ENCODE measurements around the gene TARS1.

Gene TARS1

DNA sequence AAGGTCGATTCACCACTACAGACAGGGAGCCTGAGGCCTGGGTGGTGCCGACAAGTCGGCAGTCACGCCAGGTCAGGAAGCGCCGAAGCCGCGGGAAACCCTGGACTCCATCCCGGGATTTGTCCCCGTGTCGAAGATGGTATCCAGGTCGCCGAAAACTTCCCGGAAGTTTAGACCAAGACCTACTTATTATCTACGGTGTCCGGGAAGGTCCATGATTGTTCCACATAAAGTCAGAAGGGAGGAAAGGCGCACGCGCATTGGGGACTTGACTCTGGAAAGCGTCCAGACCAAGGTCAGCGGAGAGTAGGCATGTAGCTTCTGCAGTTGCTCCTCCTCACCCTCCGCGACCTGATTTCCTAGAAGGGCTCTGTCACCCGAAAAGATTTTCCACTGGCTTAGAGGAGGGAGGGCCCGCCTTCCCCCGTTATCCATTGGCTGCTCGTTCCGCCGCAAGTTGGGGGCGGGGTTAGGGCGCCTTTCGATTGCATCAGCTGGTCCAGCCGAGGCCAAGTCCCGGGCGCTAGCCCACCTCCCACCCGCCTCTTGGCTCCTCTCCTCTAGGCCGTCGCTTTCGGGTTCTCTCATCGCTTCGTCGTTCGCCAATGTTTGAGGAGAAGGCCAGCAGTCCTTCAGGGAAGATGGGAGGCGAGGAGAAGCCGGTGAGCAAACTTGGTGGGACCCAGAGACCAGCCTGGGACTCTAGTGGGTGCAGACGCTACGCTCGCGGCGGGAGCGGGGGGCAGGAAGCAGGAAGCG lies at the start of gene TARS1:
Gene TARS1 (plus strand): TSS at position 484 of the 759 bp plus-strand sequence. CDS start 122 bp downstream, at position 606.
- DNase-seq (ENCODE audit: low read depth): peak; percentile 100

GRCh38 chr5:33398501-33398900 lies 42.3 kb upstream of the TARS1 start:
- no peak for DNase-seq (ENCODE audit: low read depth)

DNA sequence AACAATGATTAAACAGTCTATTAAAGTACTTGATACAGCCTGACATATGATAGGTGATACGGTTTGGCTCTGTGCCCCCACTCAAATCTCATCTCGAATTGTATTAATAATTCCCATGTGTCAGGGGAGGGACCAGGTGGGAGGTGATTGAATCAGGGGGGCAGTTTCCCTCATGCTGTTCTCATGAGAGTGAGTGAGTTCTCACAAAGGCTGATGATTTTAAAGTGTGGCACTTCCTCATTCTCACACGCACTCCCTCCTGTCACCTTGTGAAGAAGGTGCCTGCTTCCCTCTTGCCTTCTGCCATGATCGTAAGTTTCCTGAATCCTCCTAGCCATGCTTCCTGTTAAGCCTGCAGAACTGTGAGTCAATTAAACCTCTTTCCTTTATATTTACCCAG lies 40.1 kb upstream of the TARS1 start:
- DNase-seq (ENCODE audit: low read depth): no peak

DNA sequence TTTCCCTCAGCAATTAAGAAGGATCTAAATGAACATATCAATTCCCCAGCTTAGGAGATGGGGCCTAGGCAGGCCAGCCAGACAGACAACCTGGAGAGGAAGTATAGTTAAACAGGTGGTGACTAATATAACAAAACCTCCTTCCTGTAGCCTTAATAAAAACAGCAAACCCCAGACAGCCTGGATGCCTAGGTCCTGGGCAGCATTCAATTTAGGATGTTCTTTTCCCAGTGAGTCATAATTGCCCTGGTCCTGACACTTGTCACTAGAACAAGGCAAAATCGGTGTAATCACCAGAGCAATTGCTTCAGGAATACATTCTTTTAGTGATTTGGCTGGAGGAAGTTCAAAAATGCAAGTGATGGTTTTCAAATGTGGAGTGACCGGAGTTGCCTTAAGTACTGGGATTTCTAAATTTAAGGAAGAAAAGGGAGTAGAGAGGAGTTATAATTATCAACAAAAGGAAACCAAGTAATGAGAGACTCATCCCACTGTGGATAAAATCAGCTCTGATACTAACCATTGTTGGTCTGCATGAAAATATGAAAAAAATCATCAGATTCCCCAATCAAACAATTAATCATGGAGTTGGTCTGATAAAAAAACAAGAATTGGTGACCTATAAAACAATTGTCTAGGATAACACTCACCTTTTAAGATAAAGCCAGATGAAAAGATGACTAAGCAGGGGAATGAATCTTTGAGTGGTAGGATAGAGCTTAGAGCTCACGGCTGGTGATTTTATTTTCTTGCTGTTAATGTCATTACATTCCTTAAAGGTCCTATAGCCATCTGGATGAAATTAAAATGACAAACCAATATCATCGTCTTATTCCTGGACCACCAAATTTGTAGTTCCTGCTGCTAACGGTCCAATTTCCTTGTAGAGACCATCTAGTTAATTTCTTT lies 39.0 kb upstream of the TARS1 start:
- peak; percentile 72 for DNase-seq (ENCODE audit: low read depth)

DNA sequence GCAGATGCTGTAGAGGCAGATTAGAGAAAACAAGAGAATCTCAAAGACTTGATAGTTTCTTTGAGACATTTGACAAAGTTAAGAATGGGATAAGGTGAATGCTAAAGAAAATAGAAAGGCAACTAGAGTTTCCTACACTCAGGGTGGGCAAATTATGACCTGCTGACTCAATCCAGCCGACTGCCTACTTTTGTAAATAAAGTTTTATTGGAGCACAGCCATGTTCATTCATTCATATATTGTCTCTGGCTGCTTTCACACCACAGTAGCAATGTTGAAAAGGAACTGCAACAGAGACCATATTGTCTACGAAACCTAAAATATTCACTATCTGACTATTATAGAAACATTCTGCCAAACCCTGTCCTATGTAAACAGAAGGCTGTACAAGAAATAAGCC lies 37.6 kb upstream of the TARS1 start:
- DNase-seq (ENCODE audit: low read depth): no peak

DNA sequence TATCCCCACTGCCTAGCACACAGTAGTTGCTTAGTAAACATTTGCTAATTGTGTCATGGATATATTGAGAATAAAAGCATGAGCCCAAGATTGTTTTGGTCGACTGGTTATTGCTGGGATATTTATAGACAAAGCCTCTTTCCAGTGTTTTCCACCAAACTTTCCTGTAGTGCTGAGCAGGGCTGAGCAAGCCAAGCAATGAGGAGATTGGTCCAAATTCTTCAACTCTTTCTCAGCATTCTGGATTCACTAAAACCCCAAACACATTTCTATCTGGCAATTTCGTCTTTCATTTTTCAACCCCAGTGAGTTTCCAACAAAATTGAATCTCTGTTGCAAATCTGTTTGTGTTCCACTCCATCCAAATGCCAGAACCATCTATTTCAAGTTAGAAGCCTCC lies 31.9 kb upstream of the TARS1 start:
- peak; percentile 9 for DNase-seq (ENCODE audit: low read depth)

DNA sequence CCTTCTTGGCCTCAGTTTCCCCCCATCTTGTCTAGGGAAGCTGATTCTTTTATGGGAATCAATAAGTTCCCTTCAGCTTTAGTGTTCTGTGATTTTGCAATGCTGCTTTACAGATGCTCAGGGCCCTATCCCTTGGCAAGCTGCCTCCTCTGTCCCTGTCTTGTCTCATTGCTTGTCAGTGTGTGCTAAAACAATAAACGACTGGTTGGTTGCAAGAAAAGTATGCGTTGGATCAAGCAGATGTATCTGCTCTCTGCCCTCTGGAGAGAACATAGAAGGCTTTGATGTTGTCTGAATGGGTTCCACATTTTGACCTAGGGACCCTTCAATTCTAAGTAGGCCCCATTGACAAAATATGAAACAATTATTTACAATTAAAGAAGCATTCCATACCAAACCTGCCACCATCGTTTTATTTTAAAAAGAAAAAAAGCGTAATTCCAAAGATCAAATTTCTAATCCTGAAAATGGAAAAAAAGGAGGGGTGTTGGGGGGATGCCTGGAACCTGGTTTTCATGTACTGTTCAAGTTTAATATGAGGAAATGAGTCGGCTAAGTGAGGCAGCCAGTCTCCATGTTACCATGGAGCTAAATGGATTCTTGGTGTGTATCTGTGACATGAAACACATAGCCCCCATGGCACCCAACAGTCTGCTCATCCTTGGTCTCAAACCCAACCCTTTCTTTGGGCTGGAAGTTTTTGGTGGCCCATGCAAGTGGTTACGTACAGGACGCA lies 31.2 kb upstream of the TARS1 start:
- peak; percentile 65 for DNase-seq (ENCODE audit: low read depth)

DNA sequence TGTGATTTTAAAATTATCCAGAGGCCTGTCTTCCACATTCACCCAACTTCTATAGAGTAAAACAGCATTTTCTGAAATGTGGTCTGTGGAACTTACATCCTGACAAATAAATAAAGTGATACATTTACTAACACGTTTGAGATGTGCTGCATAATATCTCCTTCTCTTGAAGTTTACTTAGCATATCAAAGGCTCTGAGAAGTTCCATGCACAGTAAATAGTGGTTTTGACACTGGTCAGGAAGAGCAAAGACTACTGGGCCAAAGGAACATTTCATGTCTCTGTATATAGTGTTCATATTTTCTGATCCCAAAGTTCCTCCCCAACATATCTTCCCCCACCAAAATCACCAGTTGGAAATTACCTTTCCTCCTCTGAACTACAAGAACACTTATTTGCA lies 30.5 kb upstream of the TARS1 start:
- DNase-seq (ENCODE audit: low read depth): no peak

- no peak for DNase-seq (ENCODE audit: low read depth)
Measured at GRCh38 chr5:33411498-33411897, 29.3 kb upstream of the TARS1 start.

DNA sequence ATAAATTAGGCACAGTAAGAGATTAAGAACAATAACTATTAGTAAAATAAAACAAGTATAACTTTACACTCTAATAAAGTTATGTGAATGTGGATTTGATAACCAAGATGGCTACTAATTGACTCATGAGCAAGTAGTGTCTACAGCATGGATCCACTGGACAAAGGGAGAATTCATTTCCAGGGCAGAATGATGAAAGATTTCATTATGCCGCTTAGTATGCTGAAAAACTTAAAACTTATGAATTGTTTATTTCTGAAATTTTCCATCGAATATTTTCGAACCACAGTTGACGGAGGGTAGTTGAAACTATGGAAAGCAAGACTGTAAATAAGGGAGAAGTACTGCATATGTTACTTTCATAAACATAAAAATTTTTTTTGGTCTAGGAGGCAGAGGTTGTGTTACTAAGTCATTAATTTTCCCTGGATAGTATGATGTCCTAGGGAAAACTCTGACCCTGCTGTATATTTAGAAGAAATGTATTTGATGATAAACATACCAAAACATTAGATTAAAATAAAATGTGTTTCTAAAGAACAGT lies 24.9 kb upstream of the TARS1 start:
- no peak for DNase-seq (ENCODE audit: low read depth)

DNA sequence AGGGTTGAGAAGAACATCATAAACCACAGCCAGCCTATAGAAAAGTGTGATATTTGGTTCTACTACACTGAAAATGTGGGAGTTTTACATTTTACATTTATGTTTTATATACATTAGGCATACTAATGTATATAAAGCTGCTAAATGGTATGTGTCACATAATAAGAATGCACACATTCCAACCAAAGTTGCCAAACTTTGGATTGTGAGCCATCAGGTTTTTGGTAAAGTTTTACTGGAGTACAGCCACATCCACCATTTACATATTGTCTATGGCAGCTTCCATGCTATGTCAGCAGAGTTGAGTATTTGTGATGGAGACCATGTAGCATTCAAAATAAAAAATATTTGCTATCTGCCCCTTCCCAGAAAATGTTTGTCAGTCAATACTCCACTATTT lies 23.1 kb upstream of the TARS1 start:
- DNase-seq (ENCODE audit: low read depth): no peak

DNA sequence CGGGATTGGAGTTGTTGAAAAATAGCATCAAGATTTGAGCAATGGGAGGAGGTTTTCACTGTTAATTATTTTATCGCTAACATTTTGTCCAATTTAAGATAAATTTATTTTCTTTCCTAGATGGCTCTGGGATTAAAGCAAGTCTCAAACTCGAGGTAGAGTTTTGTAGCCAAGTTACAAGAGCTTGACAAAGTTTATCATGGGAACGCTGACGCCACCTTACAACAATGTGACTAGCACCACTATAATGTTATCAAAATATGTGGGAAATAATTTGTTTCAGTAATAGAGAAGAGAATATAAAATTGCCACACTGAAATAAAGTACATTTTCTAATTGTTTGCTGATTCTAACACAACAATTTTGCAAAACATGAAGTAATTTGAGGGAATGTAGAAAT lies 19.8 kb upstream of the TARS1 start:
- no peak for DNase-seq (ENCODE audit: low read depth)

DNA sequence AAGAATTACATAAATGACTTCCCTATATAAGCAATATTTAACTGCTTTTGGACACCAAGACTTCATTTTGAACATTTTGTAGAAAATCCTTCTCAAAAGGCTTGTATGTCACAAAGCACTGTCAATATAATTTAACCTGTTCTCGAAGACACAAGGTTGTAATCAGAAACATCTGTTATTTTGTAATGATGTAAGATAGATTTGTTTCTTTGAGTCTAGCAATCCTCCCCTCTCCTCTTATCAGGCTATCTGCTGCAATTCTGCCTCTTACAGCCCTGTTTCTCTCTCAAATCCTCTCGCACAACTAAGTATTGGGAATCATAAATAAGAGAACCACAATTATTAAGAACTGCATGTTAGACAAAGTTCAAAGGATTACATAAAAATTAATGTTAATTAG lies 18.6 kb upstream of the TARS1 start:
- no peak for DNase-seq (ENCODE audit: low read depth)

- no peak for DNase-seq (ENCODE audit: low read depth)
Measured at GRCh38 chr5:33423018-33423630, 17.6 kb upstream of the TARS1 start.

DNA sequence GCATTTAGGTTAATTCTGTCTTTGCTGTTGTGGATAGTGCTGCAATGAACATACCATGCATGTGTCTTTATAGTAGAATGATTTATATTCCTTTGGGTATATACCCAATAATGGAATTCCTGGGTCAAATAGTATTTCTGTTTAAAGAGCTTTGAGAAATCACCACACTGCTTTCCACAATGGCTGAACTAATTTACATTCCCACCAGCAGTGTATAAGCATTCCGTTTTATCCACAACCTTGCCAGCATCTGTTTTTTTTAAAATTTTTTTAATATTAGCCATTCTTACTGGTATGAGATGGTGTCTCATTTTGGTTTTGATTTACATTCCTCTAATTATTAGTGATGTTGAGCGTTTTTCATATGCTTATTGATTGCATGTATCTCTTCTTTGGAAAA lies 15.5 kb upstream of the TARS1 start:
- DNase-seq (ENCODE audit: low read depth): no peak

GRCh38 chr5:33430983-33431382 lies 9.8 kb upstream of the TARS1 start:
- no peak for DNase-seq (ENCODE audit: low read depth)

DNA sequence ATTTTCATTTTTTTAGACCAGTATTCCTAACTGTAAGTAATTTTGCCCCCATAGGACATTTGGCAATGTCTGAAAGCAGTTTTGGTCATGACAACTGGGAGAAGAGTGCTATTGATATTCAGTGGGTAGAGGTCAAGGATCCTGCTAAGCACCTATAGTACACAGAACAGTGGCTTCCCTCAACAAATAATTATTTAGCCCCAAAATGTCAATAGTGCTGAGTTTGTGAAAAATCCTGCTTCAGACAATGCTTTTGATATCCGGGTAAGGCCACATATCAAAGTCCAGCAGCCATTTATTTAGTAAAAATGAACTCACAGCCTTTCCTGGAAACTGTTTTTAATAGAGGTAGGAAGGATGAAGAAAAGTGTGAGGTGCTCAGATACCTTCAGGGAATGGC lies 8.1 kb upstream of the TARS1 start:
- no peak for DNase-seq (ENCODE audit: low read depth)

GRCh38 chr5:33433303-33434240 lies 7.2 kb upstream of the TARS1 start:
- DNase-seq (ENCODE audit: low read depth): no peak

GRCh38 chr5:33435893-33436490 lies 4.8 kb upstream of the TARS1 start:
- peak; percentile 51 for DNase-seq (ENCODE audit: low read depth)

DNA sequence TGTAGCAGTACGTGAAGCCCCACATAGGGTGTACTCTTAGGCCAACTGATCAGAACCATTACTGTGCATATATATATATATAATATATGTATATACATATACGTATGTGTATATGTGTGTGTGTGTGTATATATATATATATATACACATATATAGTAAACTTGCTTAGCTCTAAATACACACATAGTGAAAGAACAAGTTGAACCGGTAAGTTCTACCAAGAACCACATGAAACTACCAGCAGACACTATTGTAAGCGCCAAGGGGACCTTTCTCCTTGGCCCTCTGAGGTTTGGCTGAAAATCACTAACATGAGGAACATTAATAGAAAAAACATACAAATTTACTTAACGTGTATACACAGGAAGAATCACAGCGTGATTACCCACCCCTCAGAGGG lies 1.8 kb upstream of the TARS1 start:
- no peak for DNase-seq (ENCODE audit: low read depth)

All from GM04504 (cell line).